ENCODE data around the gene HJURP. TPM values are rescaled to one million over a fixed set of nuclear protein-coding genes. Genes with fewer than 3 reads are reported as not detected.

Gene HJURP
- total and polyA plus RNA-seq, 9 of the 15 experiments (the other 6 are each of a cell fraction or from before 2014, with no cell fraction given) = 13.8 to 102 (median 28.3) TPM

DNA sequence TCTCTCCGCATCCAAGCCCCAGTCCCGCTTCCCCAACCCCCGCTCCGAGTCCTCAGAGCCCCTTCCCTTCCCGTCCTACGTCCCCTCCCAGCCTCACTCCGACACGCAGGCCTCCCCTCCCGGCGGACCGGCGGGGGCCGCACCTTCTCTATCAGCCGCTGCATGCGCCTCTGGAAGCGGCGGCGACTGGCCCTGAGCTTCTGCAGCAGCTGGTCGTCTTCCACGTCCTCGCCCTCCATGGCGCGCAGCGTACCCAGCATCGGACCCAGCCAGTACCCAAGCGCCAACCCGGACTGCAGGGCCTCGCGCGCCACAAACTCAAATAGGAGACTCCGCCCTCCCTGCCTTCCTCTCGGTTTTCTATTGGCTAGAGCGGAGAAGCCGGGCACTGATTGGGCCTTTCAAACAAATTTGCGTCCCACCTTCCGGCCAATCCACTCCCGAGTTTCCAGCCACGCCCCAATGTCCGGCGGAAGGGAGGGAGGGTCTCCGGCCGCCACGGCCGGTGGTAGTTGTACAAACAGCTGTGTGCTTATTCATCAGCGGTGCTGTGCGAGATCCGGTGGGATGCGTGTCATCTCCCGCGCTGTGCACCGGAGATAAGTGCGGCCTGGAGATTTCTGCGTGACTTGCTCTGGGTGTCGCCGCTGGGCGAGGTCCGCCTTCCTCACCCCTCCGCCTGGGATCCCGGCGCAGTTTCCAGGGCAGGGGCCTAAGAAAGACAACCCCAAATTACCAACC lies at the start of gene HJURP (continued):
- TF ChIP-seq SMAD1 (IDR thresholded peaks at IDR 0.05; ENCODE audit: low read depth, low read length, partially characterized antibody) (no peak), DNMT1 (IDR thresholded peaks at IDR 0.05) (no peak), ZNF324 (CRISPR knock-in tag; IDR thresholded peaks at IDR 0.05) (no peak), NCOA4 (IDR thresholded peaks at IDR 0.05; ENCODE audit: partially characterized antibody) (no peak), ZSCAN32 (CRISPR knock-in tag; IDR thresholded peaks at IDR 0.05) (no peak), ZNF766 (CRISPR knock-in tag; conservative IDR thresholded peaks at IDR 0.05) (no peak), RBM17 (IDR thresholded peaks at IDR 0.05; ENCODE audit: borderline replicate concordance, low read depth, low read length) (no peak), HNRNPLL (IDR thresholded peaks at IDR 0.05; ENCODE audit: low read depth, low read length, poor library complexity, severe bottlenecking) (peak; percentile 74), PTBP1 (IDR thresholded peaks at IDR 0.05; ENCODE audit: low read depth, low read length) (no peak), POLR2G (IDR thresholded peaks at IDR 0.05; ENCODE audit: low read depth, low read length) (peak; percentile 99), ETV1 (tag; conservative IDR thresholded peaks at IDR 0.05; ENCODE audit: low read depth) (peak; percentile 94), TAF15 (IDR thresholded peaks at IDR 0.05; ENCODE audit: low read depth, low read length) (no peak), ASH1L (IDR thresholded peaks at IDR 0.05; ENCODE audit: borderline replicate concordance, low read depth, partially characterized antibody) (peak; percentile 79), SAP30 (IDR thresholded peaks at IDR 0.05; ENCODE audit: borderline replicate concordance, insufficient read depth, low read depth, low read length, poor library complexity, severe bottlenecking) (peak; percentile 96), HCFC1 (IDR thresholded peaks at IDR 0.05; ENCODE audit: low read depth, low read length) (peak; percentile 23; the same call in 1 of the 2 replicates), PHF20 (IDR thresholded peaks at IDR 0.05; ENCODE audit: partially characterized antibody) (peak; percentile 5), NFRKB (IDR thresholded peaks at IDR 0.05; ENCODE audit: low read depth) (peak; percentile 66; the same call in 1 of the 2 replicates), PCBP1 (IDR thresholded peaks at IDR 0.05; ENCODE audit: low read depth, low read length, poor library complexity, severe bottlenecking) (peak; percentile 59), CBX2 (IDR thresholded peaks at IDR 0.05; ENCODE audit: insufficient read depth, low read length, poor library complexity, severe bottlenecking) (no peak), THRA (IDR thresholded peaks at IDR 0.05) (no peak)
- TF ChIP-seq, protein P1, sequence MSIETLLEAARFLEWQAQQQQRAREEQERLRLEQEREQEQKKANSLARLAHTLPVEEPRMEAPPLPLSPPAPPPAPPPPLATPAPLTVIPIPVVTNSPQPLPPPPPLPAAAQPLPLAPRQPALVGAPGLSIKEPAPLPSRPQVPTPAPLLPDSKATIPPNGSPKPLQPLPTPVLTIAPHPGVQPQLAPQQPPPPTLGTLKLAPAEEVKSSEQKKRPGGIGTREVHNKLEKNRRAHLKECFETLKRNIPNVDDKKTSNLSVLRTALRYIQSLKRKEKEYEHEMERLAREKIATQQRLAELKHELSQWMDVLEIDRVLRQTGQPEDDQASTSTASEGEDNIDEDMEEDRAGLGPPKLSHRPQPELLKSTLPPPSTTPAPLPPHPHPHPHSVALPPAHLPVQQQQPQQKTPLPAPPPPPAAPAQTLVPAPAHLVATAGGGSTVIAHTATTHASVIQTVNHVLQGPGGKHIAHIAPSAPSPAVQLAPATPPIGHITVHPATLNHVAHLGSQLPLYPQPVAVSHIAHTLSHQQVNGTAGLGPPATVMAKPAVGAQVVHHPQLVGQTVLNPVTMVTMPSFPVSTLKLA (conservative IDR thresholded peaks at IDR 0.05) = peak in 1 of 2 experiments; percentile 78; a peak in 3 of 4 replicates
- TF ChIP-seq, protein P2, sequence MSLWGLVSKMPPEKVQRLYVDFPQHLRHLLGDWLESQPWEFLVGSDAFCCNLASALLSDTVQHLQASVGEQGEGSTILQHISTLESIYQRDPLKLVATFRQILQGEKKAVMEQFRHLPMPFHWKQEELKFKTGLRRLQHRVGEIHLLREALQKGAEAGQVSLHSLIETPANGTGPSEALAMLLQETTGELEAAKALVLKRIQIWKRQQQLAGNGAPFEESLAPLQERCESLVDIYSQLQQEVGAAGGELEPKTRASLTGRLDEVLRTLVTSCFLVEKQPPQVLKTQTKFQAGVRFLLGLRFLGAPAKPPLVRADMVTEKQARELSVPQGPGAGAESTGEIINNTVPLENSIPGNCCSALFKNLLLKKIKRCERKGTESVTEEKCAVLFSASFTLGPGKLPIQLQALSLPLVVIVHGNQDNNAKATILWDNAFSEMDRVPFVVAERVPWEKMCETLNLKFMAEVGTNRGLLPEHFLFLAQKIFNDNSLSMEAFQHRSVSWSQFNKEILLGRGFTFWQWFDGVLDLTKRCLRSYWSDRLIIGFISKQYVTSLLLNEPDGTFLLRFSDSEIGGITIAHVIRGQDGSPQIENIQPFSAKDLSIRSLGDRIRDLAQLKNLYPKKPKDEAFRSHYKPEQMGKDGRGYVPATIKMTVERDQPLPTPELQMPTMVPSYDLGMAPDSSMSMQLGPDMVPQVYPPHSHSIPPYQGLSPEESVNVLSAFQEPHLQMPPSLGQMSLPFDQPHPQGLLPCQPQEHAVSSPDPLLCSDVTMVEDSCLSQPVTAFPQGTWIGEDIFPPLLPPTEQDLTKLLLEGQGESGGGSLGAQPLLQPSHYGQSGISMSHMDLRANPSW (CRISPR knock-in tag; IDR thresholded peaks at IDR 0.05) = no peak

Data from K562 (cell line).